HepG2 (cell line): ENCODE measurements around the gene CDK1. TPM values are rescaled to one million over a fixed set of nuclear protein-coding genes. Genes with fewer than 3 reads are reported as not detected.

Source experiments
- ATAC-seq: fragments of 200-7000 bp; cut with Tn5 transposase; 3 replicates; pipeline ENCODE4 v1.9.1; 2020; ENCODE audit warnings: mild to moderate bottlenecking, moderate library complexity
- BruUV-seq: library from RNA; stranded (reverse); fragments of 400-500 nt; replicated peaks from 2 replicates; lab custom pipeline; 2021; lab: Mats Ljungman, UMichigan
- CTCF ChIA-PET: fragments of 300-600 bp; formaldehyde crosslinking; extraction: SDS; loops from one replicate; lab custom pipeline; 2021; ENCODE audit warnings: low total read pairs, inconsistent platforms, low intra/inter-chr PET ratio; lab: Yijun Ruan, JAX
- POLR2A ChIA-PET: fragments of 350-600 bp; sonication (Branson Sonifier 250); formaldehyde crosslinking; loops from one replicate; lab custom pipeline; 2020; ENCODE audit warnings: antibody characterized with exemption, inconsistent platforms; lab: Yijun Ruan, JAX
- DNase-seq: peaks from one replicate; pipeline ENCODE4 v3.0.0-alpha.2; 2015; ENCODE audit warnings: low spot score
- FAIRE-seq: peaks from 3 replicates; lab custom pipeline; 2011; peaks lifted over from hg19 to GRCh38; lab: Jason Lieb, UNC
- H2AFZ ChIP-seq: one replicate; pipeline ENCODE4 v1.6.1; 2011; ENCODE audit warnings: low read length, inconsistent platforms
- H3K27ac ChIP-seq: fragments of 300-600 bp; 3 replicates; pipeline ENCODE4 v1.8.0; 2011; ENCODE audit warnings: mixed run types, mild to moderate bottlenecking, mixed read lengths, low read length, inconsistent platforms; ENCODE audit not compliant: insufficient read depth; ENCODE audit errors: extremely low read length
- H3K27me3 ChIP-seq, 2 experiments: fragments of 200-600 bp in 1 of 2; 2 replicates in 1 of 2; 3 replicates in 1 of 2; pipeline versions ENCODE4 v1.6.0 to v1.8.0; 2011; ENCODE audit warnings: low read length in 2 of 2, mild to moderate bottlenecking in 2 of 2, moderate library complexity in 2 of 2, inconsistent platforms in 1 of 2; ENCODE audit not compliant: insufficient read depth in 2 of 2, control insufficient read depth in 1 of 2
- H3K36me3 ChIP-seq, 2 experiments: fragments of 200-600 bp in 1 of 2; replicated peaks in 1 of 2; 2 replicates in 1 of 2; 3 replicates in 1 of 2; pipeline versions ENCODE4 v1.5.1 to v1.8.0; 2011; ENCODE audit warnings: low read length in 2 of 2, inconsistent platforms in 1 of 2; ENCODE audit not compliant: insufficient read depth in 2 of 2, control insufficient read depth in 1 of 2
- H3K4me1 ChIP-seq: 2 replicates; pipeline ENCODE4 v1.5.1; 2012; ENCODE audit warnings: low read length, inconsistent platforms; ENCODE audit not compliant: insufficient read depth
- H3K4me2 ChIP-seq: 2 replicates; pipeline ENCODE4 v1.6.0; 2011; ENCODE audit warnings: low read depth, low read length, inconsistent platforms
- H3K4me3 ChIP-seq, 3 experiments: fragments of 200-600 bp in 1 of 3; sonication (generic), shearing (Covaris generic) in 1 of 3; replicated peaks in 1 of 3; 2 replicates each; pipeline ENCODE4 v1.5.1; 2011 to 2016; ENCODE audit warnings: low read length in 3 of 3, inconsistent platforms in 2 of 3, low read depth in 2 of 3, mild to moderate bottlenecking in 2 of 3, control low read depth in 1 of 3, mixed read lengths in 1 of 3; ENCODE audit not compliant: insufficient read depth in 1 of 3
- H3K79me2 ChIP-seq: one replicate; pipeline ENCODE4 v1.6.1; 2011; ENCODE audit warnings: low read length, inconsistent platforms; ENCODE audit not compliant: insufficient read depth
- H3K9ac ChIP-seq: 2 replicates; pipeline ENCODE4 v1.6.0; 2011; ENCODE audit warnings: mild to moderate bottlenecking, low read depth, low read length, inconsistent platforms; ENCODE audit not compliant: insufficient read depth
- H3K9me3 ChIP-seq: 2 replicates; pipeline ENCODE4 v1.5.1; 2012; ENCODE audit warnings: mild to moderate bottlenecking, low read length
- H4K20me1 ChIP-seq: 2 replicates; pipeline ENCODE4 v1.6.0; 2011; ENCODE audit warnings: inconsistent platforms, mild to moderate bottlenecking, low read length, moderate library complexity; ENCODE audit not compliant: insufficient read depth
- FOSL2 ChIP-seq: sonication (generic); formaldehyde crosslinking; IDR thresholded peaks from 2 replicates; pipeline ENCODE4 v1.4.0; 2020; ENCODE audit warnings: missing genetic modification reagents
- FOXO4 ChIP-seq: sonication (generic); formaldehyde crosslinking; conservative IDR thresholded peaks from 2 replicates; pipeline ENCODE4 v1.8.1; 2023; ENCODE audit warnings: missing genetic modification reagents
- IKZF5 ChIP-seq: IDR thresholded peaks from 2 replicates; pipeline ENCODE4 v1.6.1; 2018; ENCODE audit warnings: missing genetic modification reagents, mild to moderate bottlenecking, missing compliant biosample characterization
- MAFF ChIP-seq: IDR thresholded peaks from 2 replicates; pipeline ENCODE4 v1.6.1; 2011; ENCODE audit warnings: low read depth, low read length, improper control_type of control experiment
- MAFK ChIP-seq, 2 experiments: IDR thresholded peaks in 1 of 2; conservative IDR thresholded peaks in 1 of 2; 2 replicates each; pipeline ENCODE4 v1.6.1; 2011; ENCODE audit warnings: improper control_type of control experiment in 2 of 2, low read length in 2 of 2
- NKX3-1 ChIP-seq: sonication (generic); formaldehyde crosslinking; IDR thresholded peaks from 2 replicates; pipeline ENCODE4 v1.5.0; 2020; ENCODE audit warnings: missing genetic modification reagents
- NR2F6 ChIP-seq, 2 experiments: IDR thresholded peaks; 2 replicates each; pipeline ENCODE4 v1.6.1; 2016; ENCODE audit warnings: antibody characterized with exemption in 1 of 2, mild to moderate bottlenecking in 1 of 2
- PRMT3 ChIP-seq: sonication (generic); formaldehyde crosslinking; IDR thresholded peaks from 2 replicates; pipeline ENCODE4 v1.8.1; 2022; ENCODE audit warnings: low read depth, mild to moderate bottlenecking, moderate library complexity, missing genetic modification reagents, borderline replicate concordance
- SCMH1 ChIP-seq: sonication (generic); formaldehyde crosslinking; IDR thresholded peaks from 2 replicates; pipeline ENCODE4 v1.9.0; 2021; ENCODE audit warnings: missing genetic modification reagents, mild to moderate bottlenecking, borderline replicate concordance
- SNAPC5 ChIP-seq: sonication (generic); formaldehyde crosslinking; IDR thresholded peaks from 2 replicates; pipeline ENCODE4 v1.8.1; 2023; ENCODE audit warnings: mild to moderate bottlenecking, missing genetic modification reagents, borderline replicate concordance
- ZBTB21 ChIP-seq: sonication (generic); formaldehyde crosslinking; IDR thresholded peaks from 2 replicates; pipeline ENCODE4 v1.4.0; 2020; ENCODE audit warnings: missing genetic modification reagents
- ZBTB49 ChIP-seq: sonication (generic); formaldehyde crosslinking; IDR thresholded peaks from 2 replicates; pipeline ENCODE4 v1.4.0; 2020; ENCODE audit warnings: missing genetic modification reagents, borderline replicate concordance
- ZNF543 ChIP-seq: sonication (generic); formaldehyde crosslinking; IDR thresholded peaks from 2 replicates; pipeline ENCODE4 v1.4.0; 2020; ENCODE audit warnings: mild to moderate bottlenecking, missing genetic modification reagents
- ZNF574 ChIP-seq: sonication (generic); formaldehyde crosslinking; IDR thresholded peaks from 2 replicates; pipeline ENCODE4 v1.4.0; 2020; ENCODE audit warnings: missing genetic modification reagents
- in situ Hi-C: cut with HindIII; loops from 2 replicates; pipeline ENCODE4 v1.10.0; 2017; ENCODE audit warnings: low pct_unique_long_range_greater_than_20kb; ENCODE audit not compliant: extremely low pct_ligation_motif_present
- intact Hi-C: fragments of 100-400 bp; cut with micrococcal nuclease; formaldehyde crosslinking; loops from one replicate; pipeline ENCODE4 v1.10.0; 2022; ENCODE audit not compliant: unreplicated experiment
- polyA plus RNA-seq, 8 experiments: library from polyadenylated mRNA; depleted of rRNA in 3 of 8; stranded (reverse) in 7 of 8; unstranded in 1 of 8; fragments of >200 nt; fragmentation: Illumina TruSeq in 4 of 8; extraction: Trizol in 4 of 8; gene quantifications; 2 replicates each; pipeline versions ENCODE4 v1.2.1 to v1.2.3, GENCODE V29; 2011 to 2016; ENCODE audit warnings: low read depth in 4 of 8, missing spikeins in 1 of 8, mixed read lengths in 1 of 8; ENCODE audit not compliant: insufficient read depth in 1 of 8
- total RNA-seq, 5 experiments: library from RNA; depleted of rRNA; stranded (reverse); fragments of >200 nt; fragmentation: Illumina TruSeq; extraction: Trizol; gene quantifications; 2 replicates each; pipeline ENCODE4 v1.2.3, GENCODE V29; 2016; ENCODE audit warnings: low read depth in 1 of 5

CDK1 gene
- total and polyA plus RNA-seq, 2 of the 13 experiments (the other 11 are each of a cell fraction or from before 2014, with no cell fraction given) = 42.6 to 132 TPM

- TF ChIP-seq ZBTB21 (CRISPR knock-in tag) (no peak), ZNF543 (CRISPR knock-in tag) (no peak), IKZF5 (CRISPR knock-in tag) (no peak), ZBTB49 (CRISPR knock-in tag) (no peak), SNAPC5 (CRISPR knock-in tag) (no peak), NKX3-1 (CRISPR knock-in tag) (no peak), SCMH1 (no peak), PRMT3 (CRISPR knock-in tag) (no peak)
Measured at GRCh38 chr10:60784641-60785040, 6.4 kb downstream of the CDK1 start (continued).

- peaks cover 61% of the 10 kb centered on the region for H3K79me2 ChIP-seq
- H2AFZ ChIP-seq = no peak overlapping the region
- no TSS peak for BruUV-seq
- no peak overlapping the region for H3K4me2 ChIP-seq
- DNase-seq (no peak), ATAC-seq (no peak), FAIRE-seq (no peak)
- intact Hi-C loops (no loop called here), in situ Hi-C loops (no loop called here)
- H3K9me3 ChIP-seq = no peaks in the 10 kb centered on the region
- H3K36me3 ChIP-seq = peaks cover 4 to 55% of the 10 kb centered on the region in 2 experiments; a peak in 4 of 5 replicates
- H3K27ac ChIP-seq = no peak overlapping the region
- ChIA-PET POLR2A (no interaction called here), CTCF (no interaction called here)
- H3K9ac ChIP-seq = no peak overlapping the region
- peaks cover 21% of the 10 kb centered on the region for H3K4me1 ChIP-seq
- no peaks in the 10 kb centered on the region for H3K27me3 ChIP-seq
- H3K4me3 ChIP-seq = no peak overlapping the region
- TF ChIP-seq FOXO4 (CRISPR knock-in tag) (no peak), MAFF (peak; percentile 99), MAFK (conservative IDR thresholded peaks at IDR 0.05 in 1 of 2, IDR thresholded peaks at IDR 0.05 in 1 of 2; ENCODE audit: low read length in 2 of 2) (peak; percentile 97 to 99), FOSL2 (no peak), NR2F6 (IDR thresholded peaks at IDR 0.05) (no peak), NR2F6 (CRISPR knock-in tag; IDR thresholded peaks at IDR 0.05) (no peak), ZNF574 (no peak)
- no peaks in the 10 kb centered on the region for H4K20me1 ChIP-seq
Measured at GRCh38 chr10:60788544-60788943, 10.3 kb downstream of the CDK1 start.
